GM21717 (cell line): ENCODE results near the gene TBC1D22A.

Experiments
- ATAC-seq: cut with Tn5 transposase; IDR thresholded peaks from one replicate; pipeline ENCODE4 v1.9.1; 2021; ENCODE audit warnings: mild to moderate bottlenecking, moderate library complexity; ENCODE audit not compliant: unreplicated experiment

TBC1D22A gene

DNA sequence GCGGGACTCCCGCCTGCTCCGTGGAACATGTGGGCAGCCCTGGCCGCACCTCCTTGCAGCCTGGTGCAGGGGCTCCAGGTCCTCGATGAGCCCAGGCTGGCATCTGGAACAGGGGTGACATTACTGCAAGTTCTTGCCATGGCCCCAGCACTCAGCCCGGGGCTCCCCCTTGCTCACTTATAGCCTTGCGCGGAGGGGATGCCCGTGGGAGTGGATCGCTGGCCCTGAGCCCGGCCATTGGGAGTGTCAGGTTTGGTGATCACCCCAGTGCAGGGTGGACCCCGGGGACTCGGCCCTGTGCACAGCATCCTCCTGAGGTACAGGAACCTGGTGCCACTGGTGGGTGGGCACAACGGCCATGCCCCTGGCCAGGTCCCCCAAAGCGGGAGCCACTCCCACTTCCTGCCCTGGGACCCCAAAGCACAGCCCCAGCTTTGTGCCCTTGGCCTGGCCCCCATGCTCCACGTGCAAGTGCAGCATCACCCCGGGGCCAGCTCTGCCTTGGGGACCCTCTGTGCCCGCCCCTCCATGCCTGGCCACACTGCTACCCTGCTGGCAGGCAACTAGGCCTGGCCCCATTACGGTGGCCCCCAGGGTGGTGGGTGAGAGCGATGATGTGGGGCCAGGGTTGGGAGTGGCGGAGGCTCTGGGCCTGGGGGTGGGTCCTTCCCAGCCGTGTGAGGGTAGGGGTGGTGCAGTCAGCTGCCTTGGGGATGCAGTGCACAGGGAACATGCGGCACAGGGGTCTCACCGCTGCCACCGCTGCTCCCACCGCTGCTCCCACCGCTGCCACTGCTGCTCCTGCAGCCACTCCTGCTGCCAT, 439.8 kb downstream of the TBC1D22A start:
- no peak for ATAC-seq

DNA sequence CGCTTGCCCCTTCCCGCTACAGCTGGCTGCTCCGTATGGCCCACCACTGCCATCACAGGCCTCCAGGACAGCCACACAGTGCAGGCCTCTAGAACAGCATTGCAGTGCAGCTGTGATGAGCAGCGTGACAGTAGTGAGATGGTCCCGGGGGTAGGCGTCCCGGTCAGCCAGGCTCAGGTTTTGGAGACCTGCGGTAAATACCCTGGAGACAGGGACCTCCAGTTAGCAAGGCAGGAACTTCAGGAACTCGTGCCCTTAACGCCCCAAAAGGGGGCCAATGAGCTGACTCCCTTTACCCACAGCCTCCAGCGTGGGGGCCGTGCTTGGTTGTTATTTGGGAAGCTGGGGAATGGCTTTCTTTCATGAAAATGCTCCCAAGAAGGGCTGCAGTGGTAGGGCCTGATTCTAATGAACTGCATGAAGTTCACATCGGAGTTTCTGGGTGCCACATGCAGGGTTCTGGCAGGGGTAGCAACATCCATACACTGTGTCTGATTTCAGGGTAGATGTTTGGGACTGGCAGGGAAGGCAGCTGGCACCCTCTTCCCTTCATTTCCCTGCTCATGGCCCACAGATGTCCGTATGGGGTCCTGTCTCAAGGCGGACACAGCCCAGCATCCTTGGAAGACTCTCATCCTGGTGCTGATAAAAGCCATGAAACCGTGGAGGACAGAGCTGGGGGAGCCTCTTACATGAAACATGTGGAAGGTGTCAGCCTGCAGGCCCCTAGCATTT, 440.5 kb downstream of the TBC1D22A start:
- no peak for ATAC-seq

DNA sequence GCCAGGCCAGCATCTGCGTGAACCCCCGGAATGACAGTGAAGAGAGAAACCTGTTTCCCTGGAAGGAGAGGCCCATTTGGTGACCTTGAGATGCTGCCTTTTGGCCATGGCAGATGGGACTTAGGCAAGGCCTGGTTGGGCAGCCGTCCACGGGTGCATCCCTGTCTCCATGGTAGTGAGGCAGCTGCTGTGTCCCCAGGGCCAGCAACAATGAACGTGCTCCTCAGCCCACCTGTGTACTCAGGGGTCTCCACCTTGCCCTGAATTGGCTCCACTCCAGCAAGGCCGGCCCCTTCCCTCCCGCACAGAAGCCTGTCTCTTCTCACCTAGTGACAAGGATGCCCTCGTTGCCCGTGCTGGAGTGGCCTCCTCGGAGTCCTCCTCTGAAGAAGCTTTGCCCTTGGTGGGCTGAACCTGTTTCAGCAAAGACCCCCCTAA, 441.1 kb downstream of the TBC1D22A start:
- ATAC-seq, result no peak

DNA sequence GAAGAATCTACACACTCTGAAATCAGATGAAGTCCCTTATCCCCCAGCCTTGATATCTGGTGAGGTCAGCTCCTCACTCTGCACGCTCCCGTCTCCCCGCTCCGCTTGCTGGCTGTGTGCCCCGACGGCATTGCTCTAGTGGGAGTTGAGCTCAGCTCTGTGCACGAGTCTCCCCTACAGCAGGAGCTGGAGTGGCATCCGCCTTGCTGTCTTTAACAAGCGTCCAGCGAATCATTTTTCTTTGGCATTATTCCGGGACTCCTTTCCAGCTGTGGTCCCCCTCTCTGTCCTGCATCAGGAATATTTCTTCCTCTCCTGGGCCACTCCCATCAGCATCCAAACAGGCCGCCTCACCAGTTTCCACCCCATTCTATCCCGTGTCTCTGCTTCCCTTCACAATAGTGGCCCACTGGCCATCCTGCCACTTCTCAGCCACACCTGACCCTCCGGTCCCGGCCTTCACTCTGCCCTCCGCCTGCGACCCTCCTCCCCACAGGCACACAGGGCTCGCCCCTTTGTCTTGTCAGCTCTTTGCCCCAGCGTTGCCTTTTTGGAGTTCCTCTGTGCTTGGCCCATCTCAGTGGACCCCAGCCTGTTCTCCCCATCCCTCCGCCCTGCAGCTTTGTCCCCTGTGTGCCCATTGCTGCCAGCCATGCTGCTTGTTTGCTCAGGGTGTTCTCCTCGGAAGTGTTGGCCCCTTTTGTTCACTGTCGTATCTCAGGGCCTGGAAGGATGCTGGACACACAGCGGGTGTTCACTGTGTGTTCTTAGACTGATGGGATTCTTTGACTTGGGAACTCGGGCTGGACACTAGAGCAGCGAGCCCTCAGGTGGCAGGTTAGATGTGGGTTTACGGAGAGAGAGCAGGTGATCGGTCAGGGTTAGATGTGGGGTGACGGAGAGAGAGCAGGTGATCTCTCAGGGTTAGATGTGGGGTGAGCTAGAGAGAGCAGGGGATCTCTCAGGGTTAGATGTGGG, 441.8 kb downstream of the TBC1D22A start:
- ATAC-seq, result no peak

DNA sequence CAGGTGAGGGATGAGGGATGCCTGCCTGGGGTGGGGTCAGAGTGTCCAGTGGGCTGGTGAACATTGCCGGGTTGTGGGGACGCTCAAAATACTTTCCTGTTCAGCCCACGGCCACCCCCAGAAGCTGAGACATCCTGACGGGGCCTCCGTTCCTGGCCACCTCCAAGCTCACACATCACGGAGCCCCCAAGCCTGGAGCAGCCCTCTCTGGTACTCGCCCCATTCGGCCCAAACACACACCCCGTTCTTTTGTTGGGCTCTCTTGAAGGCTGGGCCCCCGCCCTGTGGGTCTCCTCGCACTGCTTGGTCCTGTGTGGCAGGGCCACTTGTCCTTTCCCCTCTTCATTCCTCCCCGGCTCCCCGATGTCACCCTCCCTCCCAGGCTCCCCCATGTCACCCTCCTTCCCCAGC, 442.6 kb downstream of the TBC1D22A start:
- ATAC-seq, result no peak

DNA sequence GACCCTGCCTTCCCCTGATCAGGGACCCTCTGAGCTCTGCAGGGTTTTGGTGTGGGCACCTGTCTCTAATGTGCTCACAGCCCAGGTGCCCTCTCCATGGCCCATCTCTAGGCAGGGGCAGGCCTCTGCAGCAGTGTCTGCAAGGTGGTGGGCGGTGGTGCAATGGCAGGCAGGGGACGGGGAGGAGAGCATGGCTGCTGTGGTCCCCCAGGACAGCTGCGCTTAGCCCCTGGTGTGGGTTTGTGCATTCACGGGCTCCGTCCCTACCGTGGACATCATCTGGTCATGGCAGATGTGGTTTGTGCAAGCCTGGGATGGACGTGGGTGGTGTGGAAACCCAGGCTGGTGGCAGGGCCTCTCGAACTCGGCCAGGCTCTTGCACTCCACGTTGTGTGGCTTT, 443.1 kb downstream of the TBC1D22A start:
- ATAC-seq, result no peak

DNA sequence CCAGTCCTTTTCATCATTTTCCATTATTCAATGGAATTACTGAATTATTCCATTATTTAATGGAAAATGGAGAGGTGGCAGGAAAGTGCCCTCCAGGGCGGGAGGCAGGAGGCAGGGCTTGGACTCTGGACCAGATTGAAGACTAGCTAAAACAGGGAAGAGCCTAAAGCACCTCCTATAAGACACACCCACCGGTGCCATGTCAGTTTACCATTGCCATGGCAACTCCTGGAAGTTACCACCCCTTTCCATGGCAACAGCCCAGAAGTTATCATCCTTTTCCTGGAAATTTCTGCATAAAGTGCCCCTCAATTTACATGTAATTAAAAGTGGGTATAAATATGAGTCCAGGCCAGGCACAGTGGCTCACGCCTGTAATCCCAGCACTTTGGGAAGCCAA, 443.7 kb downstream of the TBC1D22A start:
- no peak for ATAC-seq

DNA sequence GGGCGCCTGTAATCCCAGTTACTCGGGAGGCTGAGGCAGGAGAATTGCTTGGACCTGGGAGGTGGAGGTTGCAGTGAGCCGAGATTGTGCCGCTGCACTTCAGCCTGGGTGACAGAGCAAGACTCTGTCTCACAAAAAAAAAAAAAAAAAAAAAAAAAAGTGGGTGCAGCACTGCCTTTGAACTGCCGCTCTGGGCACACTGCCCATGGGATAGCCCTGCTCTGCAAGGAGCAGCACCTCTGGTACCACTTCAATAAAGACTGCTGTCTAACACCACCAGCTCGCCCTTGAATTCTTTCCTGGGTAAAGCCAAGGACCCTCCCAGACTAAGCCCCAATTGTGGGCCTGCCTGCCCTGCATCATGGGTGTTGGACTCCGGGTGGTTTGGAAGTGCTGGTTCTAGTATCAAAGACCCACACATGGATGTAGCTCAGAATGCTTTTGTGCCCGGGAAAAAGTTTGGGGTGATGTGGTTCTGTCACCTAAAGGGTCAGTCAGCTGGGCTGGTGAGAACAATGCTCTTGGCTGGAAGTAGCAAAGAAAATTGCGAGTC, 444.3 kb downstream of the TBC1D22A start:
- ATAC-seq, result no peak

DNA sequence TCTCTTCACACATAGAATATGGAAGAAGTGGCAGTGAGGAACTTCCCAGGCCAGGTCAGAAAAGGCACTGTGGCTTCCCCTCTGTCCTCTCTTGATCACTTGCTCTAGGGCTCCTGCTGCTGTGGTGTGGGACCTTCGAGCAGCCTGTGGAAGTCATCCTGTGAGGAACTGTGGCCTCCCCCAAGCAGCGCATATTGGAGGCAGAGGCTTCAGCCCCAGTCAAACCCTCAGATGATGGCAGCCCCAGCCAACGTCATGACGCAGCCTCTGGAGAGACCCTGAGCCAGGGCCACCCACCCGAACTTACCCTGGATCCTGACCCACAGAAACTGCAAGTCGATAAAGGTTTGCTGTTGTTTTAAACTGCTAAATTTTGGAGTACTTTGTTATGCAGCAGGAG, 444.9 kb downstream of the TBC1D22A start:
- ATAC-seq, result no peak

DNA sequence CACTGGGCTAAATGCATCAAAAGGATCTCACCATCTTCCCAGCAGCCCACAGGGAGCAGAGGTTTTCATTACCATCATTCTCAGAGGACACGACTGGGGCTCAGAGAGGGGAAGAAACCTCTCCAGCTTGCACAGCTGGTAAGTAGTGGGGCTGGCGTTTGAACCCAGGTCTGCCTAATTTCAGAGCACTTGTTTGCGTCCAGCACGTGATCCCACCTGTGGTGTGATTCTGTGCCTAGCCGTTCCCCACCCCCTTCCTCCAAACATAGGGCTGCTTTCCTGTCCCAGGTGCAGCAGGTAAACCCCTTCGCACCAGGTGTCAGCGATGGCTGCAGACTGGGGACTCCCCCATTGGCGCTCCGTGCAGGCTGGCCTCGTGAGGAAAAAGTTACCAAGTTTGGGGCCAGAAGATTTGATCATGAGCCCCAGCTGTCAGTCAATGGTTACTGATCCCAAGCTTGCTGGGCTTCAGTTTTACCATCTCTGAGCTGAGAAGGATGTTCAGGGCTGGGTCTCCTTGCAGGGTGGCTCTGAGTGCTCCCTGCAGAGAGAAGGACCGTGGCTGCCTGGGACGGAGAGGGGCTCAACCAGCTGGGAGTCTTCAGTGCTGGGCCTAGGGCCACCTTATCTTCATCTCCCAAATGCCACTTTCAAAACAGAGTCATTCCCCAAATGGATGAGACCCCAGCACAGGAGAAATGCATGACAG, 445.6 kb downstream of the TBC1D22A start:
- no peak for ATAC-seq

DNA sequence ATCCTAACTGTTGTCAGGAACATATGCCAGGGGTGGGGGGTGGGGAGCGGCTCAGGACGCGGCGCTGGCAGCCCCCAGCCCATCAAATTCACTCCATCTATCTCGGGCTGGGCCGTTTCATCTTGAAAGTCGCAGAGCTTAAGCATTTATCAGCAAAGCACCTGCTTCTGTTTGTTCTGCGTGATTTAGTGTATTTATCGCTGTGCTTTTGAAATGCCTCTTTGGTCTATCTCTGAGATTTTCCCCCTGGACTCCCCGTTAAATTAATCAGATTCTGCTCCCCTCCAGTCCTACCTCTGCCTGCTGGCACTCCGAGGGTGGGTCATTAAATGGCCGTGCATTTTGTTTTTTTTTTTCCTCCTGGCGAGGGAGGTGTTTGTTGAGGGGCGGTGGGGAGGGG, 446.2 kb downstream of the TBC1D22A start:
- no peak for ATAC-seq

DNA sequence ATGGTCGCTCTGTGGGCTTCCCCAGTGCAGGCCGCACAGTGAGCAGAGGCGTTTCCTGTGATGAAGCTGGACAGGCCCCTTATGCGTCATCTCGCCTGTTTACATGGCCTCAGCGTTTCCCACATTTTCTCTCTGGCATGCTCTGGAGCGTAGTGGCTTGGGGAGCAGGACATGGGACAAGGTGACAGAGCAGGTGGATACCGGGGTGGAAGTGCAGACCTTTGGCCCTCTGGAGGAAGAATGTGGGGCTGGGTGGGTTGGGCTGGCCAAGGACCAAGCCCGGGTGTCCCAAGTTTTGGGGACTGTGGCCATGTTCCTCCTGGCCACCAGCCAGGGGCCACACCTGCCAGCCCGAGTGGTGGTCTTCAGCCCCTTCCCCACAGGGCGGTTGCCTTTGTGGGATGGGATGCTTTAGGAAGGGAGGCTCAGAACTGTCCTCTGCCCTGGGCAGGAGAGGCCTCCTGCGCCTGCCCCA, 446.6 kb downstream of the TBC1D22A start:
- no peak for ATAC-seq

DNA sequence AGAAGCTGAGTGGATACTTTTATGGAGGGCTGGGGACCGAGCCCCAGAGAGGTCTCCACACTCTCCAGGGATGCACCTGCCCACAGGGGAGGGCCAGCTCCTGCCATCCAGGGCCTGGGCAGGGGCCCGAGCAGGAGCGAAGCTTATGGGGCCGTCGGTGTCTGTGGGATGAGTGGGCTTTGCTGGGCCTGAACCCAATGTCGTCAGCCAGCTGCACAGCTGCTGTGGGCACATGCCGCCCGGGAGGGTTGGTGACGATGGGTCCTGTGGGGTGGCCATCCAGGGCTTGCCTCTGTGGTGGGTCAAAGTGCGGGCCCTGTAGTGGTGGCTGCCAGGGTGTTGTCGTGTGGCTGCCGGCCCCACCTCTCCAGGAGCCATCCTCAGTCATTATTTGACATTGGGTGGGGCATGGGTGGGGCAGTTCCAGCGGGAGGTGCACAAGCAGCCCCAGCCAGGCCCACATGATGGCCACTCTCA, 447.1 kb downstream of the TBC1D22A start:
- no peak for ATAC-seq

DNA sequence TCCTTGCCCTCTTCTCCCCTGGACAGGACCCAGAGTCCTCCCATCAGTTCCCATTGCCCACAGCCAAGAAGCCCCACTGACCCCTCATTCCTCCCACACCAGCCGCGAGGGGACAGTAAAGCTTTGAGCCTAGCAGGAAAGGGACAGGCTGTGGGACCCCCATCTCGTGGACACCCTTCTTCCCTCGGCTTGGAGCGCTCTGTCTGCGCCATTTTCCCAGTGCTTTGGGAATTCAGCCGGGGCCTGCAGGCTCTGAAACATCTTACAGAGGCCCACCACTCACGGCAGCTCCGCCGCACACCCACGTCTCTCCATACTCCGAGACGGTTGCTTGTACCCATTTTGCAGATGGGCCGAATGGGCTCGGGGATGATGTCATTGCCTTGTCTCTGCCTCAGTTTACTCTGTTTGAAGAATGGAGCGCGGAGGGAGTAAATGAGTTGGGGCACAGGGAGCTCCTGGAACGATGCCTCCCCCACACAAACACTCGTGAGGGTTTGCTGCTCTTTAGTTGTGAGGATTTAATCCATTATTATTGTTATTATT, 447.7 kb downstream of the TBC1D22A start:
- ATAC-seq, result no peak

DNA sequence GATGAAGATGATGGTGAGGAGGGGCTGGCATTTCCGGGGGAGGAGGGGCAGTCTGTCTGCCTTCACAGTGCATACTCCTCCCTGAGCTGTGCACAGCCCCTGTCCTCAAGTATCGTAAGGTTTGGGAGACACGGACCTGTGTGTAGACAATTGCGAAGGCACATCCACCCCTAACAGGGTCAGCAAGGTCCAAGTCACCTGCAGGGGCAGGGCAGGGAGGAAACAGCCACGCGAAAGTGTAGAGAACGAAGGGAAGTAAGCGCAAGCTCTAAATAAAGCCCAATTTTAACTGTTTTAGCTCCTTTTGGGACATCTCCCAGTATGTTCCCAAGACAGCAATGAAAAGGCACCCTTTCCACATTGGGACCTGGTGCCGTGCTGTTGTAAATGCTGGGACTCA, 448.2 kb downstream of the TBC1D22A start:
- ATAC-seq, result no peak

DNA sequence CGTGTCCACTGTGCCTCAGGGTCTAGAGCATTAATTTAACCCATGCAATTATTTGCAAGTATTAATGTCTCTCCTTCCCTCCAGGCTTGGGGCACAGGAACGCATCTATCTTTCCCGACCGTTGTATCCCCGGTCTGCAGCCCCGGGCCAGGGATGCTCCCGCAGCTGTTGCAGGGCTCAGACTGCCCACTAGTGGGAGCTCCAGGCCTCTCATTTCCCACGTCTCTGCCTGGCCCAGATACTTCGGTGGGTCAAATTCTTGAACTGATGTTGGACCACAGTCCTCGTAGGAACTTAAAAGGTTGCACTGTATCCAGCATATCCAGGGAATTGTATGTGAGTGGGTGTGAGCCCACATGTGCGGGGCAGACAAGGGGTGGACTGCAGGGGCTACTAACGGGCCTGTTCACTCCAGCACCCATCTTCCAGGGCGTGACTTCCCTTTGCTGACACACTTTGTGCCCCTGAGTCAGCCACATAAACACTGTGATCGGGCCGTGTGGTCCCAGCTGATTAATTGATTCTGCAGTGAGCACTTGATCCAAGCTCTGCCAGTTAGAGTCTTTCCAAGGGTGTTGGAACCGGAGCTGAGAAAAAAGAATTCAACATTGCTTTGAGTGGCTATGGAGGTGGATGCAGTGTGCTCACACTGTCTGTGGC, 451.3 kb downstream of the TBC1D22A start:
- ATAC-seq, result no peak

DNA sequence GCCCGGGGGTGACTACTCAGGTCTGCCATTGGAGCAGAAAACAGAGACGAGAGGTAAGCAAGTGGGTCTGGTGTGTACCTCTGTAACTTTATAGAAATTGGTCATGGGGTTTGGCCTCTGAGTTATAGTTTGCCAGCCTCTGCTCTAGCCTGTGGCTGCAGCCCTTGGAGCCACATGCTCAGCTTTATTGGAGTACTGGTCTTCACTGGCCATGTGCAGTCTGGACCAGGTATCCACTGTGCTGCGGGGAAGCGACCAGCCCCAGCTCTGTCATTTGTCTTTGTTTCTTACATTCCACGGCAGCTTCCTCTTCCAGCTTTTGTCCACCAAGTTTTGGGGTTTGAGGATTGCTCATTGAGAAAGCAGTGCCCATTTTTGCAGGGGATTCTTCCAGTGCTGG, 453.4 kb downstream of the TBC1D22A start:
- ATAC-seq, result no peak

DNA sequence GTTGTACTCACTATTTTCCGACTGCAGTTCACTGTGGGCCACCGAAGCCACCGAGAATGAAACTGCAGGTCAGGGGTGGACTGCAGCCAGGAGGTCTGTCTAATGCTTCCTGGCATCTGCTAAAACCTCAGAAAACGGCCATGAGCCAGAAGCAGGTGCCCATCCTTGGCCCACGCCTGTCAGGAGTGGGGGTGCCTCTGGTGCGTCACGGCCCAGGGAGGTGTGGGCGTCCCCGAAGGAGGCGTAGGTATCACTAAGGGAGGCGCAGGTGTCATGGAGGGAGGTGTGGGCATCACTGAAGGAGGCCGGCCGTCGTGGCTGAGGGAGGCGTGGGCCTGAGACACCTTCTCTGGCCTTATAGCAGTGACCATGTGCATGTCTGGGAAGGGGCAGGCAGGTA, 456.2 kb downstream of the TBC1D22A start:
- no peak for ATAC-seq

DNA sequence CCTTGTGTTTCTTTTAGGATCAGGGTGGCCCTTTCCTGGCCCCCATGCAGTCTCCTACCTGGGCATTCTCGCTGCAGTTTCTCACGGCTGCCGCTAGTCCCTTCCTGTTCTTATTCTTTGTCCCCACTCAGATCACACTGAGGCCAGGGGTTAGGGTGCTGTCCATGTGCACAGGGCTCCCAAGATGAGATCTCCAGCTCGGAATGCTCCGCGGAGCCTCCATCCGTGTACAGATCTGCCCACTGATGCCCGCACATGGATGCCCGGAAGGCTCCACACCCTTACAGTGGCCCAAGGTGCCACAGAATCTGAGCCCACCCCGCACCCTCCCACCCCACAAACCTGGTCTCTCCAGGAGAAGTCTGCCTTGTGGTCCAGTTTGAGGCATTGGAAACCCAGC, 457.3 kb downstream of the TBC1D22A start:
- no peak for ATAC-seq
